ENCODE measurements around the gene COL5A1.

- TF ChIP-seq CTCF (conservative IDR thresholded peaks at IDR 0.05; ENCODE audit: low read depth in 2 of 2) (no peak), REST (IDR thresholded peaks at IDR 0.05; ENCODE audit: unreplicated experiment) (no peak), EZH2 (IDR thresholded peaks at IDR 0.05; ENCODE audit: low read depth, unreplicated experiment) (no peak), JUNB (IDR thresholded peaks at IDR 0.05; ENCODE audit: unreplicated experiment) (no peak)
Measured at GRCh38 chr9:134808447-134808792, 166.8 kb downstream of the COL5A1 start.

Measured in GM23338 (cell line).